NCI-H1105 treated with DMSO at 0.1 percent for 48 hours (cell line): ENCODE data around the gene ZBTB17.

Experiments
- DNase-seq: peaks from one replicate; lab custom pipeline; 2025; lab: John Stamatoyannopoulos, UW

Gene ZBTB17

GRCh38 chr1:15960808-15961207 lies 15.1 kb downstream of the ZBTB17 start:
- DNase-seq = no peak

- DNase-seq = no peak
Observed at GRCh38 chr1:15959827-15960446, 16.0 kb downstream of the ZBTB17 start.

- no peak for DNase-seq
Observed at GRCh38 chr1:15959424-15959823, 16.5 kb downstream of the ZBTB17 start.

GRCh38 chr1:15958793-15959192 lies 17.1 kb downstream of the ZBTB17 start:
- DNase-seq = no peak

GRCh38 chr1:15958111-15958510 lies 17.8 kb downstream of the ZBTB17 start:
- no peak for DNase-seq

GRCh38 chr1:15957221-15958095 lies 18.4 kb downstream of the ZBTB17 start:
- DNase-seq = no peak

- DNase-seq = no peak
Observed at GRCh38 chr1:15956150-15956549, 19.8 kb downstream of the ZBTB17 start.

- DNase-seq = no peak
Observed at GRCh38 chr1:15955552-15955951, 20.3 kb downstream of the ZBTB17 start.

GRCh38 chr1:15954316-15954715 lies 21.6 kb downstream of the ZBTB17 start:
- no peak for DNase-seq

- DNase-seq = peak; percentile 99
Observed at GRCh38 chr1:15953791-15954241, 22.1 kb downstream of the ZBTB17 start.

- no peak for DNase-seq
Observed at GRCh38 chr1:15953294-15953771, 22.6 kb downstream of the ZBTB17 start.

- no peak for DNase-seq
Observed at GRCh38 chr1:15952317-15953258, 23.3 kb downstream of the ZBTB17 start.

- no peak for DNase-seq
Observed at GRCh38 chr1:15951341-15952153, 24.4 kb downstream of the ZBTB17 start.

- no peak for DNase-seq
Observed at GRCh38 chr1:15950763-15951295, 25.1 kb downstream of the ZBTB17 start.

GRCh38 chr1:15950302-15950701 lies 25.6 kb downstream of the ZBTB17 start:
- no peak for DNase-seq

- DNase-seq = no peak
Observed at GRCh38 chr1:15949453-15950245, 26.3 kb downstream of the ZBTB17 start.

GRCh38 chr1:15948595-15949452 lies 27.1 kb downstream of the ZBTB17 start:
- no peak for DNase-seq

- no peak for DNase-seq
Observed at GRCh38 chr1:15948091-15948591, 27.8 kb downstream of the ZBTB17 start.
